Renal cortex interstitium (tissue), 11 donors: ENCODE data around the gene TMEM108. TPM values are rescaled to one million over a fixed set of nuclear protein-coding genes. Genes with fewer than 3 reads are reported as not detected.
A peak's percentile ranks its signal among the peaks of the same experiment; 100 is the strongest.

Experiments
- DNase-seq, 11 donors: peaks; one replicate each; pipeline ENCODE4 v3.0.0-alpha.2; 2013; ENCODE audit warnings: low read depth in 9 of 11, low spot score in 4 of 11; ENCODE audit errors: extremely low read depth in 1 of 11
- polyA plus RNA-seq, 3 donors: library from polyadenylated mRNA; unstranded; fragments of 120-200 nt; gene quantifications; one replicate each; pipeline ENCODE4 v1.2.1, GENCODE V29; 2013; ENCODE audit not compliant: insufficient read length in 3 of 3

The TMEM108 gene
- polyA plus RNA-seq, 3 donors, result 1.9 to 2.4 (median 2.0) TPM

GRCh38 chr3:133042778-133043177 lies 4.6 kb downstream of the TMEM108 start:
- DNase-seq, result peak in 1 of 11 donors; percentile 20

- DNase-seq, result no peak
These were observed 9.8 kb downstream of the TMEM108 start for GRCh38 chr3:133047980-133048379.

- no peak for DNase-seq
These were observed 11.3 kb downstream of the TMEM108 start for GRCh38 chr3:133049491-133049890.

GRCh38 chr3:133050891-133051290 lies 12.7 kb downstream of the TMEM108 start:
- DNase-seq, result no peak

GRCh38 chr3:133053532-133053931 lies 15.3 kb downstream of the TMEM108 start:
- no peak for DNase-seq

GRCh38 chr3:133054586-133054985 lies 16.4 kb downstream of the TMEM108 start:
- peak in 4 of 11 donors; percentile 26 to 54 (median 32) for DNase-seq

GRCh38 chr3:133055339-133055738 lies 17.1 kb downstream of the TMEM108 start:
- DNase-seq, result no peak

- no peak for DNase-seq
These were observed 20.1 kb downstream of the TMEM108 start for GRCh38 chr3:133058243-133058642.

- no peak for DNase-seq
These were observed 20.6 kb downstream of the TMEM108 start for GRCh38 chr3:133058831-133059230.

- no peak for DNase-seq
These were observed 27.2 kb downstream of the TMEM108 start for GRCh38 chr3:133065193-133065961.

GRCh38 chr3:133066026-133066425 lies 27.8 kb downstream of the TMEM108 start:
- no peak for DNase-seq

GRCh38 chr3:133069556-133070286 lies 31.5 kb downstream of the TMEM108 start:
- no peak for DNase-seq

GRCh38 chr3:133074977-133075376 lies 36.8 kb downstream of the TMEM108 start:
- DNase-seq, result no peak

- no peak for DNase-seq
These were observed 39.5 kb downstream of the TMEM108 start for GRCh38 chr3:133077688-133078087.

GRCh38 chr3:133079621-133080020 lies 41.4 kb downstream of the TMEM108 start:
- no peak for DNase-seq

- DNase-seq, result no peak
These were observed 42.8 kb downstream of the TMEM108 start for GRCh38 chr3:133081016-133081415.

GRCh38 chr3:133083395-133083794 lies 45.2 kb downstream of the TMEM108 start:
- no peak for DNase-seq

- no peak for DNase-seq
These were observed 51.8 kb downstream of the TMEM108 start for GRCh38 chr3:133089906-133090485.

- DNase-seq, result no peak
These were observed 54.5 kb downstream of the TMEM108 start for GRCh38 chr3:133092681-133093080.

- DNase-seq, result no peak
These were observed 55.2 kb downstream of the TMEM108 start for GRCh38 chr3:133093366-133093765.
